GM12801 (cell line): ENCODE results near the gene TRPM3.

Experiments
- TF ChIP-seq, protein P1 (sequence below): IDR thresholded peaks from one replicate; pipeline ENCODE4 v1.5.1; 2011; ENCODE audit warnings: control low read depth; ENCODE audit not compliant: insufficient read length; ENCODE audit errors: extremely low read depth

TRPM3 gene

DNA sequence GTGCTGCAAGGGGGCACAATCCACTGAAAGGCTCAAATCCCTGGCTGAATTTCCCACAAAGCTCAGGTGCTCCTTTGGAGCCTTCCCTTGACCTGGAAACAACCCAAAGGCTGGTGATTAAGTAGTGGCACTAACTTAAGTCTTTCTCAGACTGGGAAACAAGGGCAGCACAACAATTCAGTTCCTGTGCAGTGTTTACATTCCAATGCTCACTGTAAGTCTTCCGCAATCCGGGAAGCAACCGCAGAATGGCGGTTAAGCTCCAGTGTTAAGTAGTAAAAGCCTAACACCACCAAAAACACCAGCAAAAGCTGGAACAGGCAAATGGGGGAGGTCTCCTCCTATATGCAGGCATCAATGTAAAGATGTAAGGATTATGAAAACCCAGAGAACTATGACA is 117.2 kb downstream of the TRPM3 start:
- TF ChIP-seq, protein P1, sequence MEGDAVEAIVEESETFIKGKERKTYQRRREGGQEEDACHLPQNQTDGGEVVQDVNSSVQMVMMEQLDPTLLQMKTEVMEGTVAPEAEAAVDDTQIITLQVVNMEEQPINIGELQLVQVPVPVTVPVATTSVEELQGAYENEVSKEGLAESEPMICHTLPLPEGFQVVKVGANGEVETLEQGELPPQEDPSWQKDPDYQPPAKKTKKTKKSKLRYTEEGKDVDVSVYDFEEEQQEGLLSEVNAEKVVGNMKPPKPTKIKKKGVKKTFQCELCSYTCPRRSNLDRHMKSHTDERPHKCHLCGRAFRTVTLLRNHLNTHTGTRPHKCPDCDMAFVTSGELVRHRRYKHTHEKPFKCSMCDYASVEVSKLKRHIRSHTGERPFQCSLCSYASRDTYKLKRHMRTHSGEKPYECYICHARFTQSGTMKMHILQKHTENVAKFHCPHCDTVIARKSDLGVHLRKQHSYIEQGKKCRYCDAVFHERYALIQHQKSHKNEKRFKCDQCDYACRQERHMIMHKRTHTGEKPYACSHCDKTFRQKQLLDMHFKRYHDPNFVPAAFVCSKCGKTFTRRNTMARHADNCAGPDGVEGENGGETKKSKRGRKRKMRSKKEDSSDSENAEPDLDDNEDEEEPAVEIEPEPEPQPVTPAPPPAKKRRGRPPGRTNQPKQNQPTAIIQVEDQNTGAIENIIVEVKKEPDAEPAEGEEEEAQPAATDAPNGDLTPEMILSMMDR = no peak

DNA sequence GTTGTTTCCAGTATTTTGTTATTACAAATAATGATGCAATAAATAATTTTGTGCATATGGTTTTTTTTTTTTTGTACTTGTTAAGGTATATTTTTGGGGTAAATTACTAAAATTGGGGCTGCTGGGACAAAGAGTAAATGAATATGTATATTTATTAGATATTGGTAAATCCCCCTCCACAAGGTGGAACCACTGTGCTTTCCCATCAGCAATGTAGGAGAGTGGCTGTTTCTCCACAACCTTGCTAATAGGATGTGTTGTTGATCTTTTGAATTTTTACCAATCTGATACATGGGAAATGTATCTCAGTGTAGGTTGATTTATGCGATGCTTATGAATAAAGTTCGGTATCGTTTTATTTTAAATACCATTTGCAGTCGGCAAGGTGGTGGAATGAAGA is 118.1 kb downstream of the TRPM3 start:
- TF ChIP-seq, protein P1 = no peak

DNA sequence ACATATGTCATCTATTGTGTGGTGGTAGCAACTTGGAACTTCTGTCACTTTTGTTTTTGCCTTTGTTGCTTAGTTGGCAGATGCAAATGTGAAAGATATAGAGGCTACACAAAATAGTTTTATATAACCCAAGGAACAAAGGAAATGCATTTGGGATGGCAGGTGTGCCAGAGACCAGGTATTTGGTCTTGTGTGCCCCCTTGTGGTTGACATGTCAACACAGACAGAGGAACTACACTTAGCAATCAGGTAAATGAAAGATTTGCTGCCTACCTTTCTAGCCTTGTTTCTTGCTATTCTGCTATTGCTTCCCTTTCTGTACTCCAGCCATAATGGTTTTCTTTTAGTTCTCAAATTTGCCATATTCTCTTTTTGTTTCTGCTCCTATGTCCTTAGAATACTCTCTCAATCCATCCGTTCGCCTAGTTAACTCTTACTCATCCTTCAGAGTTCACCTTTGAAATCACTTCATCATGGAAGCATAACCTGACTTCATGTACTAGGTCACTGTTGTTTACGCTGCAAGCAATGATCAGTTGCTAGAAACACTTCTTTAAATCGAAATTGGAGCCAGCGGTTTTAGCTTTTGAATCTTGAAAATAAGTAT is 119.5 kb downstream of the TRPM3 start:
- TF ChIP-seq, protein P1 = no peak

DNA sequence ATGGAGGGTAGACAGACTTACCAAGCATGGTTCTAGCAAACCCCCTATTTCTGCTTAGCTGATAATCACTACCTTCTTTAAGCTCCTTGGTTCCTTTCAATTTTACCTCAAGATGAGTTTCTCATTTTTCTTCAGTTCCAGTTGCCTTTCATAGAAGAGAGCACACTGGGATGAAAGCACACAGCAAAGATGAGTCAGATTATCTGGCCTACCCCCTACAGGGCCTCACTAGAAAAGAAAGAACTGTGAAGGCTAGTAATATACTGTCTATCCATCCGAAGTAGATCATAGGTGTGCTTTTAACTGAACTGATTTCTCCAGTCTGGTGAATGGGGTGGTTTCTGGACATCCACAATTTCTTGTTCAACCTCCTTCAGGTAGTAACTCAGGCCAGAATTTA is 122.5 kb downstream of the TRPM3 start:
- TF ChIP-seq, protein P1 = no peak

DNA sequence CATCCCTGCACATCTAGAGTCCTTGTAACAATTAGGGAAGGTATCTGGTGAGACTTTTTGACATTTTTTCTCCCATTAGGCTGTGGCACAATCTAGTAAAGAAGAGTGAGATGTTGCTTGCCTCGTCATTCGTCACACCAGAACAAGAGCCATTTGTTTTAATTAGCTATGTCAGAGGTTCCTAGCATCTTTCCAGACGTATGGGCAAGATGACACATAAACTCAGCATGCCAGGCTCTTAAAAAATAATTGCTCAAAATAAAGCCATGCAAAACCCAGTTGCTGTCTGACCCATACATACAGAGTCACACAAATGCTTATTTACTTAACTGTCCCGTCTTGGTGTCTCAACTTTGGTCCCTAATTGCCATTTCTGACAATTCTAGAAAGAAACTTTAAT is 125.9 kb downstream of the TRPM3 start:
- TF ChIP-seq, protein P1 = no peak

DNA sequence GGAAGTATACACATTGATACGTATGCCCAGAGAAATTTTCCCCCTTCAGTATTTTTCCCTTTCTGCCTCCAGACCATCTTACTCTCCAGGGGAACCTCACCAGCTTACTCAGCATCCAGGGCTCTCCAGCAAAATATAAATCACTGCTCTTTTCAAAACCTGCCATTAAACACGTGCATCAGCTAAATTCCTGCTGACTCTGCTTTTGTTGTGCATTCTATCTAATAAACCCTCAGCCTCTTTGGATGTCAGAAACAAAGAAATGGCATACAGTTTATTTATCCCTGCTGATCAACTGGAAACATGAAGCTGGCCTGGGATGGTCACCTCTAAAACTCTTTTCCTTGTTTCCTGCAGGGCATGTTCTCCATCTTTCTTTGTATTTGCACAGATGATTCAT is 126.8 kb downstream of the TRPM3 start:
- TF ChIP-seq, protein P1 = no peak

DNA sequence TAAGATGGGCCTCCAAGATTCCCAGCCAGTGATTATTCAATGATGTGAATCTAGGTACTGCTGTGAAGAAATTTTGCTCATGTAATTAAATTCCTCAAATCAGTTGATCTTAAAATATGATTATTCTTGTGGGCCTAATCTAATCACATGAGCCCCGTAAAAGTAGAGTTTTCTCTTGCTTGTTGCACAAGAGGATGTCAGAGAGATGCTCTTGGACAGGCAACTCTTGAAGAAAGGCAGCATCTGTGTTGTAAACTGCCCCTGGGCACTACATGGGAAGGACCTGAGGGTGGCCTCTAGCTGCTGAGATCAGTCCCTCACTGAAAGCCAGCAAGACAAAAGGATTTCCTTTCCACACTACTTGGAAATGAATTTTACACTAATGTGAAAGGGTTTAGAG is 132.9 kb downstream of the TRPM3 start:
- TF ChIP-seq, protein P1 = no peak
